OCI-LY7 (cell line): ENCODE data around the gene DCLK1.

ENCODE experiments used
- CTCF ChIP-seq: fragments of 200-600 bp; sonication (generic); conservative IDR thresholded peaks from 2 replicates; pipeline ENCODE4 v1.5.1; 2014; ENCODE audit warnings: mild to moderate bottlenecking, antibody characterized with exemption, low read length, moderate library complexity, mixed read lengths
- EZH2phosphoT487 ChIP-seq: fragments of 200-600 bp; sonication (generic); IDR thresholded peaks from 2 replicates; pipeline ENCODE4 v1.6.1; 2018; ENCODE audit warnings: low read depth, borderline replicate concordance, mild to moderate bottlenecking, mixed run types, antibody characterized with exemption, low read length, moderate library complexity, mixed read lengths

DNA sequence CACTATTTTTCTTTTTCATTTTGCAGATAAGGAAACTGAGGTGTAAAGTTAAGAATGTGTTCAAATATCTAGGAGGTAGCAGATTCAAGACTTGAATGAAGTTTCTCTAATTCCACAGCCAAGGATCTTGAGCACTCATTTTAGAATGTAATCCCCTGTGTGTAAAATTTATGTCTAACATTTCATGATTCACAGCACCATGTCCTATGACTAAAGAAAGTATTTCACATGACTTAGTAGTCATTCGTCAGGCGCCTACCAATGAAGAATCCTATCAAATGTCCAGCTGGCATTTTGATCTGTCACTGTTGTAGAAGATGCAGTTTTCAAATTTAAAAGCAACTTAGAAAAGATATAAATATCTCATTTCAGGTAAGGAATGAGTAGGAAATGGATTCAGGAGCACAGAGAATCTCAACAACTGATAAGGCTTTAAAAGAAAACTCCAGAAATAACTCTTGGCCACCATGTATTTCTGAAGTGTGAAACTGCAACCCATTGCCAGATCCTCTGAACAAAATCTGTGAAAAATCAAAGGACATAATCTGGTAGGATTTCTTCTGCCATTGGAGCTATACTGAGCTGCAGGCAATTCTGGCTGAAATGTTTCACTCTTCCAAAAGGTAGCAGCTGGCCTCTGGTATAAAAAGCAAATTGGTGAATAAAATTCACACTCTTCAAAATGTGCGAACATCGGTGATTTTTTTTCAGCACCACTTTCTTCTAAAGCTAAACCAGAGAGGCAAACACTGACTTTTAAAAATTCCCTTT, 92.2 kb downstream of the DCLK1 start:
- TF ChIP-seq CTCF: no peak
- TF ChIP-seq EZH2phosphoT487: no peak
